Measurements from ENCODE around the gene POP4.

Gene POP4

DNA sequence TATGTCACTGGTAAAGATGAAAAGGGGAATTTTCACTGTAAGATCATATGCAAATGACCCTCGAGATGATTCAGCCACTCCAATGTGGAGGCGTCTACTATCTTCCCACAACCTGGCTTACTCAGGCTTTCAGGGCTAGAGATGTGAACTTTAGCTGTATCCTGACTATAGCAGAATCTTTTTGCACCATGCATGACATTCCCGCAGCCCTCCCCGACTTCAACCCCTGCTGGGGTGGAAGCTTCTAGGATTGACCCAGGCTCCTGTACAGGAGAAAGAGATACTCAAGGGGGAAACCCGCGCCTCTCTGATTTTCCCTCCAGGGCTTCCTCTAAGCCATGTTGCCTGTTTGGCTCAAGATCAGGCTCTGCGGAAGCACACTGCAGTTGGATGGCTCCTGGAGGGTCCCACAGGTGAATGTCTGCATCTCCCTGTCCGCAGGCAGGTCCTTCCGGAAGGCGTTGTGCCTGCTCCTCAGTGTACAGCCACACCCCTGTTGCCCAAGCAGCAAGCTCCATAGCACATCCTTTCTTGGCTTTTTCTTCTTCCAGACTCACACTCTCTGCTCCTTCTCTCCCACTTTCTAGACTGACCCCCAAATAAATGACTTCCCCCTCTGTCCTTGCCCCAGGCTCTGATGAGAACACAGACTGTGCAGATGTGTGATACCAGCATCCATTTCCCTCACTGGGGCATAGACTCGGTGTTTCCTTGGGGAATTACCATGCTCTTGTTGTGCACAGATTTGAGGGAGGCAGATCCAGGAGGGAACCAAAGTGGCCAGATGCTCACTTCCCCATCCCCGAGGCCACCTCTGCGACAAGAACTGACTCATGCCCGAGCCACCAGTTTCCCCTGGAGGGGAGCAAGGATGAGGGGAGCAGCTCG is 29.1 kb upstream of the POP4 start:
- no peak for DNase-seq (ENCODE audit: low read depth in 1 of 2, low spot score in 1 of 2)

DNA sequence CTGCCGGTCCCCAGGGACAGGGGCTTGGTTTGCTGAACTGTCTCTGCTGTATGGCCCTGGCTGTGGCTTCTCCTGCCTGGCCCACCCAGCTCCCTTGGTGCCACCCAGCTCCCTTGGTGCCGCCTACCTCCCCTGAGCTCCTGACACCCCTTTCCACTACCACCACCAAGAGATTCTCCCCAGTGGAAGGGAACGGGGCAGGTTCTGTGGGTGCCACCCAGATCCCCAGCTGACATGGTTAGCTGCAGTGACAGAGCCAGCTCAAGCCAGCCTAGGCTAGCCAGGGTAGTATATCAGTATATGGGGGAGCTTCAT is 28.5 kb upstream of the POP4 start:
- DNase-seq (ENCODE audit: low read depth in 1 of 2, low spot score in 1 of 2), result no peak

DNA sequence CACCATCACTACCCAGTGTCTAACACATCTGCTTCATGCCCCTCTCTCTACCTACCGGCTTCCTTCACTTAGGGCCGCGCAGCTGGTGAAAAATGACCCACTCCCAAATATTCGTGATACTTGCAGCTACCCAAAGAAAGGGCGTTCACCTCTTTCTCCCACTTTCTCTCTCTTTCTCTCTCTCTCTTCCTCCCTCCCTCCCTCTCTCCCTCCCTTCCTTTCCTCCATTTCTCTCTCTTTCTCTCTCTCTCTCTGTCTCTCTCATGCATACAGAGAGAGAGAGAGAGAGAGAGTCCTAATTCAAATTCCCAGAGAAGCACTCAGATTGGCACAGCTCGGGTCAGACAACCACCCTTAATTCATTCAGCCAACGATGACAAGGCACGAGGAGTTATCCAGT is 27.7 kb upstream of the POP4 start:
- DNase-seq (ENCODE audit: low read depth in 1 of 2, low spot score in 1 of 2), result no peak

DNA sequence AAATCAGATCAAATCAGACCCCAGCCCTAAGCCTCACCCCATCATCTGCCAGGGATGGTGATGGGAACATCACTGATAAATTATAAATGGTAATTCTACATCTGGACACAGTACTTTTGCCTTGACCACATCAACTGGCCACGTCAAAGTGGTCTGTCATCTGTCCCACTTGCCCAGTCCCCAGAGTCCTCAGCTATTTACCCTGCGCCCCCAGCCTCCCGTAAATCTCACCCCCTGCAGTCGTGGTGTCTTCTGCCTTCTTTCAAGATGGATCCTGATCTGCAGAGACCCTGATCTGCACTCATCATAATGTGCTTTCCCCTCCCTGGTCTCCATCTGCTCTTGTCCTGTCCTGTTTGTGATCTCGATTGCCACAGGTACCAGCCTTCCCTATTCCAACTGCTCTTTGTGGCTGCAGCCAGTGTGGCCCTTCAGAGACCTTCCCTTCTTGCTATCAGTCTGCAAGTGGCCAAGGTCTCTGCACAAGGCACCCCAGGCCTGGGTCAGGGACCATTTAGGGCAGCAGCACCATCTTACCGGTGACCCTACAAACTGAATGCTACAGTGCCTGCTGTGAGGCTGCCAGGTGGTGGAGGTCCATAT is 26.7 kb upstream of the POP4 start:
- DNase-seq (ENCODE audit: low read depth in 1 of 2, low spot score in 1 of 2), result no peak

DNA sequence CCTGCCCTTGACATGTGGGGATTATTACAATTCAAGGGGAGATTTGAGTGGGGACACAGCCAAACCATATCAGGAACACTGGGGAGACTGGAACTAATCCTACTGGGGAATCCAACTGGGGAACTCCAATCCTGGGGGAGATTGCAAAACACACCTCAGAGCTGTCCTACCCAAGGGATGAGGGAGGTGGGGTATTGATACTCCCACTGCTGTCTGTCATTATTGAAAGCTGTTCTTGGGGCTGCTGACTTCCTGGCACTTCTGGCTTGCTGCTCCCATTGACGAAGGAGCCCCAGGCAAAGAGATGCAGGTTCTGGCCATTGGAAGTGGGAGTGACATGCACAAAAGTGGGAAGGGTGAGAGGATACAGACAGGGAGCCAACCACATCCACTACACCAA is 24.7 kb upstream of the POP4 start:
- DNase-seq (ENCODE audit: low read depth in 1 of 2, low spot score in 1 of 2), result no peak

DNA sequence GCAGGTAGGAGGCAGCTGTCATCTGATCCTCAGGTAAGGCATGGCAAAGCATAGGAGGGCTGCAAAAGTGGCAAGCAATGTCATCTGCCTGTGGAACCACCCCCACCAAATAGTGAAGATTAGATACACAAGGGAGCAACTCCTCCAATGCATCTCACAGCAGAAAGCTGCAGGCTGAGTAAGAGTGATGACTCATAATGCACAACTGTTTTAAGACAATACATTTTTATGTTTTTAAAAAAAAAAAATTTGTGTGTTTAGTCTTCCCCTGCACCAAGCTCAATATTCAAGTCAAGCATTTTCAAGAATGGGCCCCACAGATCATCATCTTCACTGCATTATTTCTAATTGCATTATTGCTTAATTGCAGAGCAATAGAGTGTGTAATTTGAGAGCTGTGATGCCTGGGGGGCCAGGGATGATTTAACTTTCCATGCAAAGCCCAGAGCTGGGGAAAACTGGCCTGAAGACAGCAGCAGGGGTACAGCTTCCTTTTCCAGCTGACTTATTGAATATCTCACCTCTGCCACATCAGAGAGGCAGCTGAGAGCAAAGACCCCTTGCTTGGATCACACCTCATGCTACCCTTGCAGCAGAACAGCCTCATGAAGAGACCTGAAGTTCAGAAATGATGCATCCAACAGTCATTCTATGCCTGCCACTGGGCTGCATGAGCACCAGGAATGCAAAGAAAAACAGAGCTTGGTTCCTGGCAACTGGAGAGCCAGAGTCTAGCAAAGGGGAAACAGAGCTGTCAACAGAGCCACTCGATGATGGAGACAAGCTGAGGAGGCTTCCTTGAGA is 22.7 kb upstream of the POP4 start:
- DNase-seq (ENCODE audit: low read depth in 1 of 2, low spot score in 1 of 2), result no peak

DNA sequence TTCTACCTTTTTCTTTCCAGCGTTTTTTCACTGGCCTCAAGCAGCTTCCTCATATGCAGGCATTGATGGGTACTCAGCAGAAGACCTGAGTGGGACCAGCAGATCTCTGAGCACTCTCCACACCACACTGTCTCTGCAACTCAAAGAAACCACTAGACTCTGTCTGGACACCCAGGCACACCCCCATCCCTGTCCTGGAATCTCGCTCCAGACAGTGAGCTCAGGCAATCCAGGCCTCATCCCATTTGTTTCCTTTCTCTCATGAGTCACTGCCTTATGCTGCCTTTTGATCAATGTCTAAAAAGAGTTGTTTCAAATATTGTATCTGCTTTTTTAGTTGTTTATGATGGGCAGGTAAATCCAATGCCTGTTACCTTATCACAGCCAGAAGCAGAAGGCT is 19.7 kb upstream of the POP4 start:
- no peak for DNase-seq (ENCODE audit: low read depth in 1 of 2, low spot score in 1 of 2)

DNA sequence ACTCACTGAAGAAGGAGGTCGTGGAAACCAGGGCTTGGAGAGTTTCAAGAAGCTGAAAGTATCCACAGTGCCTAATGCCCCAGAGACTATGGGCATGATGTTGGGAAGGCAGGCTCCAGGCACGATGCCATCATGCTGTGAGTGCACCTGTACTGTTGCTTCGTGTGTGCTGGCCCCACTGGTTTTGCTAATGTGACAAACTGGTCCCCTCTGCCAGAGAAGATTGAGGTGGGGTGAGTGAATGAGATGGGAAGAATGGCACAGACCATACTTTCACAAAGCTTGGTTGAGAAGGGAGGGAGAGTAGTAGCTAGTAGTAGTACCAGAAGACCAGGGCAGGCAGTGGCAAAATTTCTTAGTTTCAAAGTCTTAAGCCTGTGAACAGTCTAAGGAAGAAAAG is 19.0 kb upstream of the POP4 start:
- DNase-seq (ENCODE audit: low read depth in 1 of 2, low spot score in 1 of 2), result no peak

DNA sequence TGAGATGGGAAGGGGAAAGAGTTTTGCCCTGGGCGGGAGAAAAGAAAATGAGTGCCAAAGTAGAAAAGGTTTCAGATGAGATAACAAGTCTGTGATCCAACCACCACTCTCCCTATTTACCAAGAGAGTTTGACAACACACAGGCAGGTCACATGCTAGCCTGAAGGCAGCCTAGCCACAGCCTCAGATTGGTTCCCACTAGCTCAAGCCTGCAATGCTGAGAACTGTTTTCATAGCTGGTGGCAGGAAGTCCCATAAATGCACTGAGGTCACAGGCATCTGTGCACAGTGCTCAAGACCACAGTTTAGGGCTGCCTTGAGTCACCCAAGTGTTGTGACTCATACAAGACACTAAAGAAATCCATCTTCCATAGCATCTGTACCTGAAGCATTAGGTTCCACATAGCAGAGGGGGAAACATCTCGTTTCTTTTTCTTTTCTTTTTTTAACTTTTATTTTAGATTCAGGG is 18.5 kb upstream of the POP4 start:
- peak in 1 of 2 donors; percentile 18 for DNase-seq (ENCODE audit: low read depth in 1 of 2, low spot score in 1 of 2)

DNA sequence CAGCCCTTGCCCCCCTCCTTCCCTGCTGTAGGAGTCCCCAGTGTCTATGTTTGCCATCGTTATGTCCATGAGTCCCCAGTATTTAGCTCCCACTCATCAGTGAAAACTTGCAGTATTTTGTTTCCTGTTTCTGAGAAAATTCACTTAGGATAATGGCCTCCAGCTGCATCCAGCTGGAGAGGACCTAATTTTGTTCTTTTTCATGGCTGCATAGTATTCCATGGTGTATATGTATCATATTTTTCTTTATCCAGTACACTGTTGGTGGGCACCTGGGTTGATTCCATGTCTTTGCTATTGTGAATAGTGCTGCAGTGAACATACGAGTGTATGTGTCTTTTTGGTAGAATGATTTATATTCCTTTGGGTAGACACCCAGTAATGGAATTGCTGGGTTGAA is 18.0 kb upstream of the POP4 start:
- DNase-seq (ENCODE audit: low read depth in 1 of 2, low spot score in 1 of 2), result no peak

DNA sequence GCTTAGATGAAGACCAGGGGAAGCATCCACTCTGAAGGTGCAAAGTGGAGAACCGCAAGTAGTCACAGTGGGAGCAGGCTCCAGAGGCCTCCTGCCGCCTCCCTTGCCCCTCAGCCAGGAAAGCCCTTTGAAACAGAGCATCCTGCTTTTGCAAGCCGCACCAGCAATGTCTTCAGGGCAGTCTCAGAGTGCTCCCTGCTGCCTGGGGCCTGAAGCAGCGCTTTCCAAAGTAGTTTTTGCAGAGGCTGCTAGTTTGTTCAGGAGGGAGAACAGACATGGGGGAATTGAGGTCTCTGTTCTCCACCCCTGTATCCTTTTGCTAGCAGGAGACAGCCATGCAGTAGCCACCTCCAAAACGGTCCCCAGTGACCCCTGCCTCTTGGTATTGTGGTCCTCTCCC is 15.8 kb upstream of the POP4 start:
- DNase-seq (ENCODE audit: low read depth in 1 of 2, low spot score in 1 of 2), result no peak

DNA sequence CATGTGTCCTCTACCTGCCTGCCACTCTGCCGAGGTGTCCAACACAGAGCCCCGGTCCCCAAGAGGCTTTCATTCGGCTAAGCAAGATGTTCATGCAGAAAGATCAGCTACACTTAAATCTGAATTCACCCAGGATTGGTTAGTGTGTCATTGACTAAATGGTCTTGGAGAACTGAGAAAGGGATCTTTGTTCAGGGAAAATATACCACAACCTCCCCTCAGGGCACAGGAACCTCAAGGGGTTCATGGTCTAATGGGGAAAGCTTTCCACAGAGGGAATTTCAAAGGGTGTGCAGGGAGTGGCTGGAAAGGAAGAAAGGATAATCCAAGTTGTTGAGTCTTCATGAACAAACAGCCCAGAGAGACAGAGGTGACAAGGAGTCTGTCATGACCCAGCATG is 14.4 kb upstream of the POP4 start:
- DNase-seq (ENCODE audit: low read depth in 1 of 2, low spot score in 1 of 2), result no peak

DNA sequence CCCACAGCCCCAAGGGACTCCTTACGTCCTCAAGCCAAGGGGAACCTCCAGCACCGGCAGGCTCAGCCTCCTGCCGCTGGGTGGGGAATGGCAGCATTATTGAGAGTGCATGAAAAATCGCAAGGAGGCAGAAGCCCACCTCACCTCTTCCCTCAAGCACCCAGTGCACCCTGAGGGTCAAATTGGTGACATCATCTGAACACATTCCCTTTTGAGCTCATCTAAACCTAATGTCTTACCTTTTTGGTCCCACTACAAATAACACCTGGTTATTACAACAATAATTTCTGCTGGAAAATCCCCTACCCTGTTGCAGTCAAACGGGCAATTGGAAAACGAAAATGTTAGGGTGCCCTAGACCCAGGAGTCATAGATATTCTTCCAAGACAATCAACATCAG is 12.2 kb upstream of the POP4 start:
- DNase-seq (ENCODE audit: low read depth in 1 of 2, low spot score in 1 of 2), result no peak

DNA sequence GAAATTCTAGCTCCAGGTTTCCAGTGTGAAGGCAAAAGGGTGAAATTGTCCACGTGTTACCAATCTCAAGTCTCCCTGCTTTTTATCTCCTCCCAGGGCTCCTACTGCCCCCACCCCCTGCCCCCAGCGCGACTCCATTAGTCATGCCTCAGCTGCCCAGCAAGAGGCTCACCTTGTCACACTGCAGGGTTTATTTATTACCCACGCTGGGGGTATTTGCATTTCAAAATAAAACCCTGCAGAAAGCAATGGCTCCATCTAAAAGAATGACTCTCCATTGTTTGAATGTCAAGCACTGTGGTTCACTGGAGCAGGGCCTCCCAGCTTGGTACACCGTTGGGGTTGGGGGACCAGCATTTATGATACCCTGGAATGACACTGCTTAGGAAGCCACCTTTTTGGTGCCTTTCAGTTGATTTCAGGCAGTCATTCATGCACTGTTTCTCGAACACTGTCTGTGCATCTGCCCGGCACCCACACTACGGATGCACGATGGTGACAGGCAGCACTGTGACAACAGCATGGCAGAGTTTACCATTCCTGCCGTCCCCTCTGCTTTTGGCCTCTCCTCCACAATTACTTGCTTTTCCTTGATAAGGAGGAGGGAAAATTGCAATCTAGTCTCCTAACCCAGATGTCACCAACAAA is 9.9 kb upstream of the POP4 start:
- no peak for DNase-seq (ENCODE audit: low read depth in 1 of 2, low spot score in 1 of 2)

DNA sequence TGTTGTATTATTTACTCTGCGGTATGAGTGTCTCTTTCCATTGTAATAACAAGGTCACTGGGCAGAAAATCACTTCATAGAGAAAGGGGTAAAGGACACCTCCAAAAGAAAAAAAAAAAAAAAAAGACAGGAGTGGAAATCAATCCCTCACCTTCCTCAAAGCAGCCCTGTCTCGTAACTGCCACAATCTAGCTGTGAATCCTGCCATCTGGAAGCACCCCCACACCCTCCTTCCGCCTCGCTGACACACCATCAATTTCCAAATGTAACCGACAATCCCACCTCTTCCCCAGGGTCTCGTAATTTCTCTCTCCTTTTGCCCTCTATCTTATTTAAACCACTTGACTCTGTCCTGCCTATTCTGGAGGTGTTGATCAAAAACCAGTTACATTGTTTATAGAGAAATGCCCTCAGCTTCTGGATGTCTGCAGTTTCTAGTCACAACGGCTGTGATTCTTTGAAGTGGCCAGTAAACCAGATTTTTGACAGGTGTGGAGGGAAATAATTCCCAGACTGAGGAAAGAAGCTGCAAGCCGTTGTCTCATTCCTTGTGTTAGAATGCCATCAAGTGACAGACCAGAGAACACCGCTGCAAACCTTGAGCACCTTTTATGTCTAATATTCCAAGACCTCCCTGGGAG is 9.1 kb upstream of the POP4 start:
- DNase-seq (ENCODE audit: low read depth in 1 of 2, low spot score in 1 of 2), result no peak

DNA sequence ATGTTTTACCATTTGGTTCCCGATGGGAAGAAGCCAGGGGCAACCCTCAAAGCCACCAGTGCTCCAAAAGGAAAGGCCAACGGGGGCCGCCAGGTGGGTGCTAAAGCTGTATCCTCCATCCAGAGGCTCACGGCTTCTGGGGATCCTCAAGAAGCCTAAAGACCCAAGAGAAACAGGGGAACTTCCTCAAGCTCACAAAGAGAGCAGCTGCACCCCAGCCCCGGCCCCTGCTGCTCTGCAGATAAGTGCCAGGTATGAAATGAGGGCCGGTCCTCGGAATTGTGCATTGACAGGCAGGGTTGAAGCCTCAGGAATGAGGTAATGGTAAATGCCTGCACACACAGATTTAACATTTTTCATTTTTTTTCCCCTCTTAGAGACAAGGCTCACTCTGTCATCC is 8.0 kb upstream of the POP4 start:
- DNase-seq (ENCODE audit: low read depth in 1 of 2, low spot score in 1 of 2), result no peak

DNA sequence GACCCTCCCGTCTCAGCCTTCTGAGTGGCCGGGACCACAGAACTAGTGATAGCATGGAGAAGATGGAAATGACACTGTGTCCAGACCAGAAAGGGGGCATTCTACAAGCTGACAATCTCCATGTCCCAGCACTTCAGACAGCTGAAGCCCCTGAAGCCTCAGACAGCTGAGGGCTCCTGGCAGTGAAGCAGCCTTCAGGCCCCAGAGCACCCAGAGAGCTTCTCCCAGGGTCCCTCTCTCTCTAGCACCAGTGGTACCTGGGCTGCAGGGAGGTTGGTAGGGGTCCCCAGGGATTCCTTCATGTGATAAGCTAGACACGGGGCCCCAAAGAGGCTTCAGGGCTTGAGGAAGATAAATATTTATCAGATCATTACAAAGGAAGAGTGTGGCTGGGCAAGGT is 7.6 kb upstream of the POP4 start:
- no peak for DNase-seq (ENCODE audit: low read depth in 1 of 2, low spot score in 1 of 2)

DNA sequence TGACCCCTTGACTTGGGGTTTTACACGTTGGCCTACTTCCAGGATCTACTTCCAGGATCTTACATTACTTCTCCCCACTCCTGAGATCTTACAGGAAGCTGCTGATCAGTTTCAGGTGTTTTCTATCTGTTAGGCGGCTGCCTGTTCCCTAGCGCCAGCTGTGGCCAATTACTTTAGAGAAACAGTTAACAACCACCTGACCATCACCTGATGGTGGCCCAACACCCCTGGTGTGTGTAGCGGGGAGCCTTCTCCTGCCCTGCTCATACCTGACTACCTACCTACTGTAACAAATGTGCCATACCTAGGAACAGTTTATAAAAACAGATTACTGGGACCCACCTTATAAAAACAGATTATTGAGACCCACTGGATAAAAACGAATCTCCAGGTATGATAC is 2.8 kb upstream of the POP4 start:
- DNase-seq (ENCODE audit: low read depth in 1 of 2, low spot score in 1 of 2), result no peak

DNA sequence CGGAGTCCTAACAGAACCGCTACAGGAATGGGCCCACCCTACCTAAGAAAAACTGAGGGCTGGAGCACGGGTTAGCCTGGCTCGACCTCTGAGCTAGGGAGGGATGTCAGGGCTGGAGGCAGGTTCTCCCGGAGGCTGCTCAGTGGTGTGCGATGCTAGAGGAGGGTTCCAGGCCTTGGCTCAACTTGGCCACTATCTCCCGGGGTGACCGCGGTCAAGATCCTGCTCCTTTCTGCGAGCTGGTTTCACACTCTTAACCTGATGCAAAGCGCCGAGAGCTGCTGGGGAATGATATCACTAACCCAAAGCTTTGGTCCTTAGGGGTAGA is 301 bp downstream of the POP4 start:
- no peak for DNase-seq (ENCODE audit: low read depth in 1 of 2, low spot score in 1 of 2)

DNA sequence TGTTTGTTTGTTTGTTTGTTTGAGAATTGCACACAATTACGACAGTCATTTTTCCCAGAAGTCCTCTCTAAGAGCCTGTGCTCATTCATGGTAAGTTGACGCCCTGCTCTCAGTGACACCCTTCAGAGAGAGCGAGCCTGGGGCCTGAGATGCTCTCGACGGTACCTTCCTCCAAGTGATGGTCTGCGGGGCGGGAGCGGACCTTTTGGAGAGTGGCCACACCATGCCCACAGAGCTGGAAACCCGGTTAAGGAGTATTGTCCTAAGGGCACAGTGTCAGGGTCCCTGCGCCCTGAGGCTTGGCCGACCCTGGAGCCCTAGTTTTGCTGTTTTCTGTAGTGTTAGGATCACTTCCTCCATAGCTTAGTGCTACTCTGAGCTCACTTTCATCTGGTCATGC is 3.6 kb downstream of the POP4 start:
- DNase-seq (ENCODE audit: low read depth in 1 of 2, low spot score in 1 of 2), result no peak

DNA sequence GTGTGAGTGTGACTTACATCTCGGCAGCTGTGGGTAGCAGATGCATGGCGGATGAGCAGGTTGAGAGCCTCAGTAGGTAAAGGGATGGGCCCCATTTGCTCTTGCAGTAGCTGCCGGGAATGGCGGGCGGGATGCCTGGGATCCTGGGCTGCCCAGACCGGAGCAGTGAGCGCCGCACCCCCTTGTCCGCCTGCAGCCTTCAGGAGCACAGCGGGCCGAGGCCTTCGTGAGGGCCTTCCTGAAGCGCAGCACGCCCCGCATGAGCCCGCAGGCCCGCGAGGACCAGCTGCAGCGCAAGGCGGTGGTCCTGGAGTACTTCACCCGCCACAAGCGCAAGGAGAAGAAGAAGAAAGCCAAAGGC is 4.1 kb downstream of the POP4 start:
- DNase-seq (ENCODE audit: low read depth in 1 of 2, low spot score in 1 of 2), result no peak
